Tibial artery (tissue), 4 donors: ENCODE results near the gene IFNA2.
"Not testable (repeated sequence)": the region's sequence is repeated elsewhere in the genome, so short reads cannot be mapped to it uniquely, and the experiment has no call there.

ENCODE experiments used
- DNase-seq, 2 donors: peaks; one replicate each; pipeline ENCODE4 v3.0.0-alpha.2; 2019
- H3K27ac ChIP-seq, 2 donors: fragments of 200-600 bp; sonication (generic) in 1 of 2; 1 replicate in 1 of 2; 2 replicates in 1 of 2; pipeline ENCODE4 v1.5.1; 2018 to 2019; ENCODE audit warnings: mild to moderate bottlenecking in 1 of 2
- H3K27me3 ChIP-seq, 2 donors: fragments of 200-600 bp; sonication (generic) in 1 of 2; one replicate each; pipeline versions ENCODE4 v1.5.1 to v1.6.0; 2016 to 2019
- H3K36me3 ChIP-seq, 3 donors: fragments of 200-600 bp; sonication (generic) in 2 of 3; one replicate each; pipeline ENCODE4 v1.5.1; 2016 to 2019; ENCODE audit warnings: mild to moderate bottlenecking in 2 of 3
- H3K4me1 ChIP-seq, 4 donors: fragments of 200-600 bp; sonication (generic) in 2 of 4; 1 replicate in 3 of 4; 2 replicates in 1 of 4; pipeline ENCODE4 v1.5.1; 2016 to 2019
- H3K4me3 ChIP-seq, 2 donors: fragments of 200-600 bp; sonication (generic) in 1 of 2; 1 replicate in 1 of 2; 2 replicates in 1 of 2; pipeline ENCODE4 v1.5.1; 2018 to 2019; ENCODE audit warnings: mild to moderate bottlenecking in 2 of 2
- H3K9me3 ChIP-seq, 3 donors: fragments of 200-600 bp; sonication (generic) in 1 of 3; one replicate each; pipeline ENCODE4 v1.5.1; 2016 to 2019
- intact Hi-C: fragments of 100-400 bp; cut with DNase I; formaldehyde crosslinking; loops from one replicate; pipeline ENCODE4 v1.15.0; 2023; ENCODE audit warnings: low total_unique reads
- TF ChIP-seq, protein P1 (sequence below), 2 experiments: fragments of 200-600 bp in 1 of 2; fragments of 450-650 bp in 1 of 2; IDR thresholded peaks; one replicate each; pipeline ENCODE4 v1.5.1; 2017 to 2019; ENCODE audit warnings: antibody characterized with exemption in 2 of 2, mild to moderate bottlenecking in 1 of 2, moderate library complexity in 1 of 2

Gene IFNA2

DNA sequence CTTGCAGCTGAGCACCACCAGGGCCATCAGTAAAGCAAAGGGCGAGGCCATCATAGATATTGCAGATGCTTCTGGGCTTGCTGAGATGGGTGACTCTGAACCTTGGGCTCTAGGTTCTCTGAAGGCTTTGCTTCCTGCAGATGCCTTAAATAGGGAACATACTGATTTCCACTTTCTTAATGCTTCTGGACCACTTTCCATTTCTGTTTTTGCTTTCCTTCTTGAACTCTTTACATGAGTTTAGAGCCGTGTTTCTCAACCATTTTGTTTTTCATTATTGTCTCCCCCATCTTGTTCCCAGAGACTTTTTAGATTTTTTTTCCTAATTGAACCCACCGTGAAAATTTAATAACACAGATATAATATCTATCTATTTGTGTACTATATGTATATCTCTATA is 17.2 kb downstream of the IFNA2 start, which contains the start of gene IFNA13:
Gene IFNA13, minus strand, starts transcription at position 101 of the 400 bp plus-strand sequence. Its CDS starts 47 bp downstream, at position 54.
- Histone ChIP-seq H3K36me3 (no peaks in the 10 kb centered on the region), H3K27me3 (peaks cover 0 to 5% of the 10 kb centered on the region in 2 donors), H3K4me1 (no peaks in the 10 kb centered on the region), H3K9me3 (no peaks in the 10 kb centered on the region), H3K4me3 (no peak within 1 kb of the TSS), H3K27ac (no peak within 1 kb of the TSS)
- intact Hi-C loops = no loop called here
- DNase-seq = no peak
- TF ChIP-seq, protein P1, sequence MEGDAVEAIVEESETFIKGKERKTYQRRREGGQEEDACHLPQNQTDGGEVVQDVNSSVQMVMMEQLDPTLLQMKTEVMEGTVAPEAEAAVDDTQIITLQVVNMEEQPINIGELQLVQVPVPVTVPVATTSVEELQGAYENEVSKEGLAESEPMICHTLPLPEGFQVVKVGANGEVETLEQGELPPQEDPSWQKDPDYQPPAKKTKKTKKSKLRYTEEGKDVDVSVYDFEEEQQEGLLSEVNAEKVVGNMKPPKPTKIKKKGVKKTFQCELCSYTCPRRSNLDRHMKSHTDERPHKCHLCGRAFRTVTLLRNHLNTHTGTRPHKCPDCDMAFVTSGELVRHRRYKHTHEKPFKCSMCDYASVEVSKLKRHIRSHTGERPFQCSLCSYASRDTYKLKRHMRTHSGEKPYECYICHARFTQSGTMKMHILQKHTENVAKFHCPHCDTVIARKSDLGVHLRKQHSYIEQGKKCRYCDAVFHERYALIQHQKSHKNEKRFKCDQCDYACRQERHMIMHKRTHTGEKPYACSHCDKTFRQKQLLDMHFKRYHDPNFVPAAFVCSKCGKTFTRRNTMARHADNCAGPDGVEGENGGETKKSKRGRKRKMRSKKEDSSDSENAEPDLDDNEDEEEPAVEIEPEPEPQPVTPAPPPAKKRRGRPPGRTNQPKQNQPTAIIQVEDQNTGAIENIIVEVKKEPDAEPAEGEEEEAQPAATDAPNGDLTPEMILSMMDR (IDR thresholded peaks at IDR 0.05) = no peak

DNA sequence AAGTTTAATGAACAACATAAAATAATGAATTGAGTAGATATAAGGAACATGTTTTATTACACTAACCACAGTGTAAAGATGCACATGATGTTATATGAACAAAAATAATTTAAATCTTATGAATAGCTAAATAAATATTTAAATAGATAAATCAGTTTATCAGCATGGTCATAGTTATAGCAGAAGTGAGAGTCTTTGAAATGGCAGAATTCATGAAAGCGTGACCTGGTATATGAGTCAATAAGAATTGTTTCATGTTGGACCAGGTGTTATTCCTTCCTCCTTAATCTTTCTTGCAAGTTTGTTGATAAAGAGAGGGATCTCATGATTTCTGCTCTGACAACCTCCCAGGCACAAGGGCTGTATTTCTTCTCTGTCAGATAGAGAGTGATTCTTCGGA is 18.0 kb downstream of the IFNA2 start:
- H3K36me3 ChIP-seq, H3K27ac ChIP-seq, H3K4me1 ChIP-seq, H3K27me3 ChIP-seq, H3K9me3 ChIP-seq, intact Hi-C loops, DNase-seq, H3K4me3 ChIP-seq: not testable (repeated sequence)

DNA sequence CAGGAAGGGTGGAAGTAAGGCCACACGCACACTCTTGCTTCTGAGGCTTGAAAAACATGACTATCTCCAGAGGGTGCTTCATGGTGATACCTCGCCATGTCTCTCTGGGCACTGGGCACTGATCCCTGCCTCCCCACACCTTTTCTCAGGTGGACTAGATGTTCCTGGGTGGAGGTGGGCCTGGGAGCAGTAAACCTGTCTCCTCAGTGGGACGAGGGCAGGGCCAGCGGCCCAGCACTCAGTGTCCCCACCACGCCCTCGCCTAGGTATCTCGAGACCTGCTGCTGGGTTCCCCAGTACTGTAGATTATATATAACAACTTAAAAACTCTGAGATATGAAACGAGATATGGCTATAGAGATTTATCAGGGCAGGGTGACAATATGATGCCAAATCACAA is 22.9 kb downstream of the IFNA2 start:
- Histone ChIP-seq H3K9me3 (no peaks in the 10 kb centered on the region), H3K4me1 (no peaks in the 10 kb centered on the region), H3K36me3 (no peaks in the 10 kb centered on the region), H3K27me3 (peaks cover 0 to 8% of the 10 kb centered on the region in 2 donors), H3K27ac (no peak overlapping the region), H3K4me3 (no peak overlapping the region)
- intact Hi-C loops = no loop called here
- TF ChIP-seq, protein P1 (IDR thresholded peaks at IDR 0.05) = no peak
- DNase-seq = no peak

DNA sequence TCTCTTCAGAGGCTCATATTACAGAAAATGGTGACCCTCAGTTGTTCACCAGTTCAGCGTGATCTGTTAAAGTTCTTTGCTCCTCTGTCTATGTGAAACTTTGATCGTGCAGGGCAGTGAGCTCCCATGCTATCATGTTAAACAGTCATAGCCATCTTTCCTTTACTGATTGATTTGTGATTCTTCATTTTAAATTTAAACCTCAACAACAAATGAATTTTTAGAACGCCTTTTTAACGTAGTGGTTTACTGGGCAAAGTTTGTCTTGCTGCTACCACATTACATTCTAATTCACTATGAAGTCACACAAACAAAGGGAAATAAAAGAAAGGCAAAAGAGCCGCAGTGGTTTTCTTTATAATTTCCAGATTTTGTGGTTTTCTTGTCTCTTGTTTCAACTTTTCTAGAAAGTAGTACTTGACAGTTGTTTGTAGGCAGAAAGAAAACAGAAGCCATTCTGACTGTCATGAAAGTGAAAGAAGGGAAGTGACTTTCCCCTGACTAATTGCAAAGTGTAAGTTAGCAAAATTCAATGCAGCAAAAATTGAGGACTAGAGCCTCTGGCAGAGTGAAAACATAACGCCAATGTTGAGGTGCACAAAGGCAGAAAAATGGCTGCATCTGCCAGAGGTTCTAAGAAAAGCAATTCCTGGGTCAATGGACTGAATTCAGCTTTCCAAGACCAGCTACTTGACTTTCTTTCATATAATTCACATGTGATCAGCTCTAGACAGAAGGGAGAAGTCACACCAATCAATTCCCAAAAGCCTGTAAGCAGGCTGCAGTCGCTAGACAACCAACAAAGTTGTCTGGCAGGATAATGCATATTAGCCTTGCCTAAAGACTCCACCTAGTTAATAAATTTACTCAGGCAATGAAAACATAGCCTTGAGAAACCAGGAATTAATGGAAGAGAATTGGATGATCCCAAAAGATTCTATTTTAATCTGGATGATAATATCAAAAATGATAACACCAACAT is 27.4 kb downstream of the IFNA2 start:
- H3K9me3 ChIP-seq = no peaks in the 10 kb centered on the region
- no peaks in the 10 kb centered on the region for H3K36me3 ChIP-seq
- H3K27ac ChIP-seq = no peak overlapping the region
- TF ChIP-seq, protein P1 (IDR thresholded peaks at IDR 0.05) = no peak
- H3K4me1 ChIP-seq = no peaks in the 10 kb centered on the region
- no peak for DNase-seq
- intact Hi-C loops = no loop called here
- peaks cover 0 to 2% of the 10 kb centered on the region in 2 donors for H3K27me3 ChIP-seq
- H3K4me3 ChIP-seq = no peak overlapping the region

DNA sequence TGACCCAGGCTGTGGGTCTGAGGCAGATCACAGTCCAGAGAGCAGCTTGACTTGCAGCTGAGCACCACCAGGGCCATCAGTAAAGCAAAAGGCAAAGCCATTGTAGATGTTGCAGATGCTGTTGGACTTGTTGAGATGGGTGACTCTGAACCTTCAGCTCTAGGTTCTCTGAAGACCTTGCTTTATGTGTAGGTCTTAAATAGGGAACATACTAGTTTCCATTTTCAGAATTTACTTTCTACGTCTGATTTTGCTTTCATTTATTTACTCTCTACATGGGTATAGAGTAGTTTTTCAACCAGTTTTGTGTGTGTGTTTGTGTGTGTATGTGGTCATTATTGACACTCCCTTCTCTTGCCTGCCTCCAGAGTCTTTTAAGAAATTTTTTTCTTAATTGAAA is 34.4 kb downstream of the IFNA2 start, which contains the start of gene IFNA6:
Gene IFNA6, minus strand, starts transcription at position 101 of the 400 bp plus-strand sequence. Its CDS starts 0 bp downstream, at position 101.
- no peak within 1 kb of the TSS for H3K27ac ChIP-seq
- H3K9me3 ChIP-seq = no peaks in the 10 kb centered on the region
- TF ChIP-seq, protein P1 (IDR thresholded peaks at IDR 0.05) = no peak
- no peak within 1 kb of the TSS for H3K4me3 ChIP-seq
- DNase-seq = no peak
- H3K4me1 ChIP-seq = no peaks in the 10 kb centered on the region
- H3K27me3 ChIP-seq = peaks cover 0 to 6% of the 10 kb centered on the region in 2 donors
- intact Hi-C loops = no loop called here
- no peaks in the 10 kb centered on the region for H3K36me3 ChIP-seq

DNA sequence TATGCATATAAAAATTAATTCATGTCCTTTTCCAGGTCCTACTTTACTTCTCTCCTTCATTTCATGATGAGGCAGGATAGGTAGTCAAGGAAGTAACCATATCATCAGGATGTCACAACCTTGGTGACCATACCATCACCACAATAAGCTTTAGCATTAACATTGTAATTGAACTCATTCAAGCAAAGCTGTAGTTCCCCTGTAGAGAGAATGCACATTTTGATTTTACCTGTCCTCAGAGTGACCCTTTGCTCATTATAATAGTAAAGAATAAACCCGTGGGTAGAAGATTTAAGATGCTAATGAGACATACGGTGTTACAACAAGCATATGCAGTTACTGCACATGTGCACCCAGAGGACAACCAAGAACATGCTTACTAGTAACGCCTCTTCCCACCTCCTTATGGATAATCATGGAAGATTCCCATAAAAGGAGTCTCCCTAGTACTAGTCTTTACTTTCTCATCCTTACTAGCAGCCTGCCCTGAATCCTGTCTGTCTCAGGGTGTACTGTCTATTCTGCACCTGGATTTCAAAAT is 36.7 kb downstream of the IFNA2 start:
- intact Hi-C loops = no loop called here
- TF ChIP-seq, protein P1 (IDR thresholded peaks at IDR 0.05) = no peak
- Histone ChIP-seq H3K27ac (no peak overlapping the region), H3K4me1 (no peaks in the 10 kb centered on the region), H3K27me3 (peaks cover 0 to 6% of the 10 kb centered on the region in 2 donors), H3K4me3 (no peak overlapping the region), H3K36me3 (no peaks in the 10 kb centered on the region), H3K9me3 (peaks cover 0 to 3% (median 0%) of the 10 kb centered on the region in 3 donors)
- no peak for DNase-seq
